GM19043 (cell line): ENCODE data around the gene TMEM184A.

ENCODE experiments used
- ATAC-seq: cut with Tn5 transposase; IDR thresholded peaks from one replicate; pipeline ENCODE4 v1.9.1; 2021; ENCODE audit warnings: low read depth; ENCODE audit not compliant: unreplicated experiment

Gene TMEM184A

GRCh38 chr7:1505731-1506550 is 50.1 kb downstream of the TMEM184A start:
- no peak for ATAC-seq

DNA sequence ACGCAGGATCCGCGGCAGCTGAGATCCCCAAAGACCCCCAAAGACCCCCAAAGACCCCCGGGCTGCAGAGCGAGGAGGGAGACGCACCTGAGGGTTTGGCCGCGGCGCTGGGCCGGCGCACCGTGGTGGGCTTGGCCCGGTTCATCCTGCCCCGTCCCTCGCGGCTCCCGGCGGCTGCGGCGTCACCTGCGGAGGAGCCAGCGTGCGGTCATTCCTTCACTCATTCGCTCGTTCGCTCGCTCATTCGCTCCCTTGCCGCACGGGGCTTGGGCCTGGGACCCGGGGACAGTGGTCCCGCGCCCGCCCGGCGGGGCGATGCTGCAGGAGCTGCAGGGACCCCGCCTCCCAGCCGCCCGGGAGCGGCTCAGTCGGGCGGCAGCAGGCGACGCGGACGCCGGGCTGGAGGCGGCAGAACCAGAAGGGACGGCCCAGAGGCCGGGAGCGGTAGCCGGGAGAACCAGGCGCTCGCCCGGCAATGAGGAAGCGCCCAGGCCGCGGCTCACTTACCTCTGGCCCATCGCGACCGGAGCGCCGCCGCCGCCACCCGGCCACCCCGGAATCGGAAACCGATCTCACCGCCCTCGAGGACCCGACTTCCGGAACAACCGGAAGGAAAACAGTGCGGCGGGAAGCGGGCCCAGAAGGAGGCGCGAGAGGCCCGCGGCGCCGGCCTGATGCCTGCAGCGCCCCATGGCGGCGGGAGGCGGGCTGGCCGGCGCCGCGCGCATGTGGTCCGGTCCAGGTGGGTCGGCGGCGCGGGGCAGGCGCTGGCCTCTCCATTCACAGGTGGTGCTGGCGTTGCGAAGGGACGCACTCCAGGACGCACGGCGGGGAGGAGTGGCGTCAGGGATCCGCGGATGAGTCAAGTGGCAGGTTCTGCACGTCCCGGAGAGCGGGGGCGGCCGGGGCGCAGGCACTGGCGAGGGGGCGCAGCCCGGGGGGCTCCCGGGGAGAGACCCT is 51.9 kb downstream of the TMEM184A start, which contains the start of gene INTS1:
TSS of gene INTS1 (minus strand) at position 574 of the 960 bp plus-strand sequence. CDS start at position 145, 429 bp downstream.
- peak; percentile 71 for ATAC-seq

DNA sequence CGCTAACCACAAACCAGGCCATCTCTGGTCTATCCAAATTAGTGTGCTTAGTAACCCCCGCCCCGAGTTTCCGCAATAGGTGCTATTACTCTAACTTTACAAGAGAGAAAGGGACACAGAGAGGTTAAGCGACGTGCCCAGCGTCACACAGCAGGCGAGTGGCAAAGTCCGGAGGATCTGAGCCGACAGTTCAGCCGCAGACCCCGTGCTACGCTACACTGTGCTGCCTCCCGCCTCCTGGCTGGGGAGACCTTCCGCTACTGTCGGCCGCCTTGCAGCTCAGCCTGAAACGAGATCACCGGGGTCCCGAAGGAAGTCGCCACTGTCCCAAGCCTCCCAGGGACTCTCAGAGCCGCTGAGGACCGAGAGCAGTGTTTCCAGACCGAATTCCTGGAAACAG is 52.6 kb downstream of the TMEM184A start:
- ATAC-seq: no peak

DNA sequence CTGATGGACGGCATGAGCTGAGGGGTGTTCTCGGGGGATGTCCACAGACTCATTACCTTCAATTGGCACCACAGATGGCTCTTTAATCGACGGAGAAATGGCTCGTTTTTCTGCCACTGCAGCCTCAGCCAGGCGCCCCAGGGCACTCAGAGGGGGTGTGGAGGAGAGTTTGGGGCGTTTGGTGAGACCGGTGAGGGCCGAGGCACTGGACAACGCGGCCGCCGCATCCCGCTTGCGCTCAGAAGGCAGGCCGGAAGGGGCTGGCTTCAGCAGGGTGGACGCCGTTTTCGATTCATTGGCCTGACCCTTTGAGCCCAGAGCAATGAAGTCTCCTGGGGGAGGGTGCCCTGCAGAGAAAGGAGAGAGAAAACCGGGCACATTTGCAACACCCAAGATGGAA is 53.2 kb downstream of the TMEM184A start:
- ATAC-seq: no peak

DNA sequence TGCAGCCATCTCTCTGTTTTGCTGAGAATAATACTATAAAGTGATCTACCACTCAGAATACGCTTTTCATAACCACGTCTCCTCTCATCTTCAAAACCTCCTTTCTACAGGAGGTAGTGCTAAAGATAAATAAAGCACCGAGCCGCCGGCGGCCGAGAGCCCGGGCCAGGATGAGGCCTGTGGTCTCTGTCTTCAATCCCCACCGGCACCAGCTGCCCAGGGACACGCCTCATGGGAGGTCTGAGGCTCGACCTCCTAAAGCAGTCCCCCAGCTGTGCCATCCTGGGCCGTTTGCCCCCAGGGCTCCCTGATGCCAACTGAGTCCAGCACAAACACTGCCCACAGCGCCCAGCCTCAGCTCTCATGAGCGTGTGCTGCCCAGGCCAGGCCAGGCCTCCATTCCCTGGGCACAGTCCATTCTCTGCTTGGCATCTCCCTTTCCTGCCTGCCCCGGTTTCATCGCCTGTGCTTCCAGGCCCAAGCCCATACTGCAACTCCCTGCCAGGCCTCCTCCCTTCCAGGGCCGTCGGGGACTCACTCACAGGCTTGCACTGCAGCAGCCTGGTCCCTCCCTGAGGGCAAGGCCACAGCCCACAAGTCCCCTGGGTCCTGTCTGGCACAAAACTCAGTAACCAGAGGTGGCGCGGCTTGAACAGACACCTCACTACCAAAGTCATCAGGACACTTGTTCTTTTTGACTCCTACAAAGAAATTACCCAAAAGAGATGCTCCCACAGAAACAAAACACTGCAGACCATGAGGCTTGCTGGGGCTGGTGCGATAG is 54.3 kb downstream of the TMEM184A start:
- ATAC-seq: no peak

- ATAC-seq: no peak
Measured at GRCh38 chr7:1500064-1500807, 55.8 kb downstream of the TMEM184A start.

- ATAC-seq: no peak
Measured at GRCh38 chr7:1499367-1500029, 56.5 kb downstream of the TMEM184A start.

GRCh38 chr7:1498370-1499305 is 57.4 kb downstream of the TMEM184A start:
- no peak for ATAC-seq

DNA sequence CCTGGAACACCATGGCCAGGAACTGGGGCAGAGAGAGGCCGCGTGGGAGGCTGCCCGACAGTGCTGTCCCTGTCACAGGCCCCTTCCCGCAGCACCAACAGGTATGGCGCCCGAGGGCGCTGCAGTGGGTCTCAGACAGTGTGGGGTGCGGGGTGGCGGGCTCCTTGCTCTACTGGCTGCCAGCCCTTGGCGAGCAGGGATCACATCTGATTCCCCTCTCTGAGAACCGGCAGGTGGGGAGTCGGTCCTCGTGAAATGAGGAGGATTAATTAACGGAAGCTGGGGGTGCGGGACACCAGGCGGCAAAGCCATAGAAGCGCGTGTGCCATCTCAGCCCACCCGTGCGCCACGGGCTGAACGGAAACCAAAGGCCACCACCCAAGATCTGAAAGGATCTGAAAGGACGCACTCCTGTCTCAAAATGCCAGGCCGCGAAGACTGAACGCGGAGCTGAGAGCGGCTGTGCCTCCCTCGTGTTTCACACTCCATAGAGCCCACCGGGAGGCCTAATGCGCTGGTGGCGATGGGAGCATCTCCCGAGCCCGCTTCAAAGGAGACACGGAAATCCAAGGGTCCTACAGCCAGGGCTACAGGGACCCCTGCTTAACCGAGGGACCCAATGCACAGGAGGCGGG is 58.6 kb downstream of the TMEM184A start:
- ATAC-seq: no peak

GRCh38 chr7:1496531-1497292 is 59.3 kb downstream of the TMEM184A start:
- ATAC-seq: no peak

DNA sequence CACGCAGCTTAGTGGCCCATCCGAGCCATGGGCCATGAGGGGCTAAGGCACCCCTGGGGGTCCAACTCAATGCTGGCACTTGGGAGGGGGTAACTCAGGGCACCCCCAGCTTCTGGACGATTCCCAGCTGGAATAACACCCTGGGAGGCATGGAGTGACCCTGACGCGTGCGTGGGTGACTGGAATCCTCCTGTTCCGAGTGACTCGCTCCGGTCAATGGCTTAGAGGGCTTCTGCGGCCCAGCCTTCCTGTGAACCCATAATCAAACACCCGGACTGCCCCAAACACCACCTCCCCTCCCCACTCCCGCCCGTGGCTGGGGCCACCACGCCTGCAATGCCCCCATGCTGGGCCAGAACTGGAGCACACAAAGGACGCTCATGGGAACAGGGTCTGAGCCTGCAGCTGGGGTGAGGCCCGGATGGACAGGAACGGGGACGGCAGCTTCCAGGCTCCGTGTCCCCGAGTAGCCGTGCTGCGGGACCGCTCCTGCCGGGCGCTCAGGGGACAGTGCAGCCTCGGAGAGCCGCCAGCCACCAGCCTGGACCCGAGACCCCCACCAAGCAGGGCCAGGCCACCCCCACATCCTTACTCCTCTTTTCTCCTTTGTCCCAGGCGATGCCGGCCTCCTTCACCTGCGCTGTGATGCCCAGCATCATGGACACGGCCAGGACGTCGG is 60.3 kb downstream of the TMEM184A start:
- ATAC-seq: no peak

GRCh38 chr7:1494866-1495563 is 61.0 kb downstream of the TMEM184A start:
- ATAC-seq: no peak

- no peak for ATAC-seq
Measured at GRCh38 chr7:1494447-1494846, 61.6 kb downstream of the TMEM184A start.

DNA sequence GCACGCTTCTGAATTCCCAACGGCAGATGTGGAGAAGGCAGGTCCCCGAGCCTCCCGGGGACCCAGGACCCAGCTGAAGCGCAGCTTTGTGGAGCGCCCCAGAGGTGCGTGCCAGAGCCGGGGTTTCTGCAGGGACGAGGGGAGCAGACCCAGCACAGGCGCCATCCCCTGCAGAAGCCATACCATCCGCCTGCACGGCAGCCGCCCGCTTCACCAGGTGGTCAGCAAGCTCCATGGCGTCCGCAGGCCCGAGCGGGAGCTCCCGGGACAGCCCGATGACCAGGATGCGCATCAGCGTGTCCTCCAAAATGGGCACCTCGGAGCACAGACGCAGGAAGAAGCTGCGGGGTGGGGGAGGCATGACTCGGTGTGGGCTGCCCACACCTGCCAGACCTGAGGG is 62.4 kb downstream of the TMEM184A start:
- no peak for ATAC-seq

DNA sequence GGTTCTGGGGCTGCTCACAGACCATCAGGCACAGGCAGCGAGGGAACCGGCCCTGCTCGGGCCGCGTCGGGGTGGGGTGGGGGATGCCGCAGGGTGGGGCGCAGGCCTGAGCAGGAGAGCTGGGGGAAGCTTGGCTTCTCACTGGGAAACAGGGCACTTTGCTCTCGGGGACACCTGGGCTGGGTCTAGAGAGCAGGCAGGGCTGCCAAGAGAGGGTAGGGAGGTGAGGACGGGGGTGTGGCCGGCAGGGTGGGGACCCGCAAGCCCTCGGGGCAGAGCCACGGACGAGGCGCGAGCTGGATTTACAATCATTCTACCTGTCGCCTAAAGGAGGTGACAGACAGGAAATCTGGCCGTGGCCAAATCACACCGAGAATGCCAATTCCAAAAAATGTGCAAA is 62.9 kb downstream of the TMEM184A start:
- no peak for ATAC-seq

DNA sequence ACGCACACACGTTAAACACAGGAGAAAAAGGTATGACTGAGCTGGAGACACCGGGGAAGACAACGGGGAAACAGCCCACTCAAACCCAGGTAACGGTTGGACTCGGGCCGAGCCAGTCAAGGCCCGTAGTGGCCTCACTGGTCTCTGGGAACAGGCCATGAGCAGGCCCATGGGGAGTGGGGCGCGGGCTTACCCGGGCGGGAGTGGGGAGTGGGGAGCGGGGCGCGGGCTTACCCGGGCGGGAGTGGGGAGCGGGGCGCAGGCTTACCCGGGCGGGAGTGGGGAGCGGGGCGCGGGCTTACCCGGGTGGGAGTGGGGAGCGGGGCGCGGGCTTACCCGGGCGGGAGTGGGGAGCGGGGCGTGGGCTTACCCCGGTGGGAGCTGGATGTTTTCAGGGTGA is 63.4 kb downstream of the TMEM184A start:
- no peak for ATAC-seq
